GM12878 (cell line): Measurements from ENCODE around the gene TRIM25. TPM values are rescaled to one million over a fixed set of nuclear protein-coding genes. Genes with fewer than 3 reads are reported as not detected.
A peak's percentile ranks its signal among the peaks of the same experiment; 100 is the strongest.

Experiments used
- CBX3 ChIP-seq: fragments of 200-600 bp; sonication (generic); IDR thresholded peaks from 2 replicates; pipeline ENCODE4 v1.6.1; 2016; ENCODE audit warnings: low read depth, borderline replicate concordance
- CEBPB ChIP-seq, 2 experiments: fragments of 150-350 bp in 1 of 2; IDR thresholded peaks; 2 replicates each; pipeline ENCODE4 v1.6.1; 2012 to 2014; ENCODE audit warnings: low read depth in 2 of 2, low read length in 2 of 2, borderline replicate concordance in 1 of 2, inconsistent platforms in 1 of 2
- DPF2 ChIP-seq: fragments of 450-650 bp; IDR thresholded peaks from 2 replicates; pipeline ENCODE4 v1.6.1; 2017; ENCODE audit warnings: mild to moderate bottlenecking
- E2F4 ChIP-seq: IDR thresholded peaks from 2 replicates; pipeline ENCODE4 v1.6.1; 2012; ENCODE audit warnings: low read depth, low read length, improper control_type of control experiment
- EED ChIP-seq: sonication (generic); IDR thresholded peaks from 2 replicates; pipeline ENCODE4 v1.6.1; 2016; ENCODE audit warnings: antibody characterized with exemption, low read depth
- EGR1 ChIP-seq, 2 experiments: IDR thresholded peaks; 1 replicate in 1 of 2; 2 replicates in 1 of 2; pipeline ENCODE4 v1.6.1; 2011 to 2012; ENCODE audit warnings: low read depth in 2 of 2, low read length in 2 of 2, borderline replicate concordance in 1 of 2, mild to moderate bottlenecking in 1 of 2, moderate library complexity in 1 of 2
- MEF2B ChIP-seq: fragments of 450-650 bp; IDR thresholded peaks from 2 replicates; pipeline ENCODE4 v1.6.1; 2018; ENCODE audit warnings: mild to moderate bottlenecking, moderate library complexity; ENCODE audit not compliant: partially characterized antibody, poor library complexity, severe bottlenecking
- RBBP5 ChIP-seq: fragments of 200-600 bp; sonication (generic); conservative IDR thresholded peaks from 2 replicates; pipeline ENCODE4 v1.6.1; 2016
- REST ChIP-seq: IDR thresholded peaks from 2 replicates; pipeline ENCODE4 v1.6.1; 2012; ENCODE audit warnings: mild to moderate bottlenecking, low read depth, low read length
- RUNX3 ChIP-seq: IDR thresholded peaks from 2 replicates; pipeline ENCODE4 v1.6.1; 2012; ENCODE audit warnings: low read length, inconsistent platforms
- SPI1 ChIP-seq: IDR thresholded peaks from 2 replicates; pipeline ENCODE4 v1.6.1; 2011; ENCODE audit warnings: low read depth, mild to moderate bottlenecking, low read length, moderate library complexity, borderline replicate concordance; ENCODE audit not compliant: insufficient read depth
- SREBF1 ChIP-seq: IDR thresholded peaks from 2 replicates; pipeline ENCODE4 v1.6.1; 2012; ENCODE audit warnings: mild to moderate bottlenecking, low read length
- TCF12 ChIP-seq: IDR thresholded peaks from 2 replicates; pipeline ENCODE4 v1.6.1; 2011; ENCODE audit warnings: low read depth, mild to moderate bottlenecking, low read length
- TCF7 ChIP-seq: IDR thresholded peaks from 2 replicates; pipeline ENCODE4 v1.6.1; 2014; ENCODE audit warnings: antibody characterized with exemption, borderline replicate concordance
- polyA plus RNA-seq, 11 experiments: library from polyadenylated mRNA; depleted of rRNA in 4 of 11; unstranded in 6 of 11; stranded (reverse) in 5 of 11; fragments of >200 nt; fragmentation: Nextera tagmentation in 4 of 11; fragmentation: Illumina TruSeq in 1 of 11; extraction: Ambion mirVana in 4 of 11; extraction: Trizol in 1 of 11; gene quantifications; 1 replicate in 1 of 11; 2 replicates in 10 of 11; pipeline versions ENCODE4 v1.2.1 to v1.2.3, GENCODE V29; 2011 to 2016; ENCODE audit warnings: inconsistent platforms in 2 of 11, missing spikeins in 2 of 11, low read depth in 1 of 11
- total RNA-seq, 4 experiments: library from RNA; depleted of rRNA in 3 of 4; stranded (reverse); fragments of >200 nt in 3 of 4; fragmentation: Illumina TruSeq in 1 of 4; extraction: Trizol in 1 of 4; gene quantifications; 2 replicates each; pipeline versions ENCODE4 v1.2.1 to v1.2.3, GENCODE V29; 2013 to 2021
- TF ChIP-seq, protein P1 (sequence below): fragments of 450-650 bp; IDR thresholded peaks from 2 replicates; pipeline ENCODE4 v1.6.1; 2017; ENCODE audit warnings: mild to moderate bottlenecking, moderate library complexity
- TF ChIP-seq, protein P2 (sequence below): fragments of 450-650 bp; IDR thresholded peaks from 2 replicates; pipeline ENCODE4 v1.6.1; 2016; ENCODE audit warnings: mild to moderate bottlenecking, moderate library complexity, borderline replicate concordance

TRIM25 gene
- total and polyA plus RNA-seq, 10 of the 15 experiments (the other 5 are each of a cell fraction or from before 2014, with no cell fraction given), result 10.5 to 123 (median 51.3) TPM

- TF ChIP-seq, protein P1, sequence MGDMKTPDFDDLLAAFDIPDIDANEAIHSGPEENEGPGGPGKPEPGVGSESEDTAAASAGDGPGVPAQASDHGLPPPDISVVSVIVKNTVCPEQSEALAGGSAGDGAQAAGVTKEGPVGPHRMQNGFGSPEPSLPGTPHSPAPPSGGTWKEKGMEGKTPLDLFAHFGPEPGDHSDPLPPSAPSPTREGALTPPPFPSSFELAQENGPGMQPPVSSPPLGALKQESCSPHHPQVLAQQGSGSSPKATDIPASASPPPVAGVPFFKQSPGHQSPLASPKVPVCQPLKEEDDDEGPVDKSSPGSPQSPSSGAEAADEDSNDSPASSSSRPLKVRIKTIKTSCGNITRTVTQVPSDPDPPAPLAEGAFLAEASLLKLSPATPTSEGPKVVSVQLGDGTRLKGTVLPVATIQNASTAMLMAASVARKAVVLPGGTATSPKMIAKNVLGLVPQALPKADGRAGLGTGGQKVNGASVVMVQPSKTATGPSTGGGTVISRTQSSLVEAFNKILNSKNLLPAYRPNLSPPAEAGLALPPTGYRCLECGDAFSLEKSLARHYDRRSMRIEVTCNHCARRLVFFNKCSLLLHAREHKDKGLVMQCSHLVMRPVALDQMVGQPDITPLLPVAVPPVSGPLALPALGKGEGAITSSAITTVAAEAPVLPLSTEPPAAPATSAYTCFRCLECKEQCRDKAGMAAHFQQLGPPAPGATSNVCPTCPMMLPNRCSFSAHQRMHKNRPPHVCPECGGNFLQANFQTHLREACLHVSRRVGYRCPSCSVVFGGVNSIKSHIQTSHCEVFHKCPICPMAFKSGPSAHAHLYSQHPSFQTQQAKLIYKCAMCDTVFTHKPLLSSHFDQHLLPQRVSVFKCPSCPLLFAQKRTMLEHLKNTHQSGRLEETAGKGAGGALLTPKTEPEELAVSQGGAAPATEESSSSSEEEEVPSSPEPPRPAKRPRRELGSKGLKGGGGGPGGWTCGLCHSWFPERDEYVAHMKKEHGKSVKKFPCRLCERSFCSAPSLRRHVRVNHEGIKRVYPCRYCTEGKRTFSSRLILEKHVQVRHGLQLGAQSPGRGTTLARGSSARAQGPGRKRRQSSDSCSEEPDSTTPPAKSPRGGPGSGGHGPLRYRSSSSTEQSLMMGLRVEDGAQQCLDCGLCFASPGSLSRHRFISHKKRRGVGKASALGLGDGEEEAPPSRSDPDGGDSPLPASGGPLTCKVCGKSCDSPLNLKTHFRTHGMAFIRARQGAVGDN, result peak; percentile 88
- TF ChIP-seq RBBP5 (no peak), MEF2B (peak; percentile 24), TCF12 (peak; percentile 84; the same call in 1 of the 2 replicates), DPF2 (peak; percentile 81), TCF7 (no peak), REST (no peak), CBX3 (no peak), SREBF1 (no peak), SPI1 (peak; percentile 3; the same call in 1 of the 2 replicates), CEBPB (IDR thresholded peaks at IDR 0.05; ENCODE audit: borderline replicate concordance in 1 of 2, low read depth in 2 of 2, low read length in 2 of 2) (no peak), E2F4 (no peak), EGR1 (IDR thresholded peaks at IDR 0.05; ENCODE audit: borderline replicate concordance in 1 of 2, low read depth in 2 of 2, low read length in 2 of 2) (peak in 1 of 2 experiments; percentile 53; a peak in 1 of 3 replicates), EED (0 out of 2 replicates have a peak, but pooled peaks have one; percentile 32), RUNX3 (peak; percentile 35; the same call in 1 of the 2 replicates)
- TF ChIP-seq, protein P2, sequence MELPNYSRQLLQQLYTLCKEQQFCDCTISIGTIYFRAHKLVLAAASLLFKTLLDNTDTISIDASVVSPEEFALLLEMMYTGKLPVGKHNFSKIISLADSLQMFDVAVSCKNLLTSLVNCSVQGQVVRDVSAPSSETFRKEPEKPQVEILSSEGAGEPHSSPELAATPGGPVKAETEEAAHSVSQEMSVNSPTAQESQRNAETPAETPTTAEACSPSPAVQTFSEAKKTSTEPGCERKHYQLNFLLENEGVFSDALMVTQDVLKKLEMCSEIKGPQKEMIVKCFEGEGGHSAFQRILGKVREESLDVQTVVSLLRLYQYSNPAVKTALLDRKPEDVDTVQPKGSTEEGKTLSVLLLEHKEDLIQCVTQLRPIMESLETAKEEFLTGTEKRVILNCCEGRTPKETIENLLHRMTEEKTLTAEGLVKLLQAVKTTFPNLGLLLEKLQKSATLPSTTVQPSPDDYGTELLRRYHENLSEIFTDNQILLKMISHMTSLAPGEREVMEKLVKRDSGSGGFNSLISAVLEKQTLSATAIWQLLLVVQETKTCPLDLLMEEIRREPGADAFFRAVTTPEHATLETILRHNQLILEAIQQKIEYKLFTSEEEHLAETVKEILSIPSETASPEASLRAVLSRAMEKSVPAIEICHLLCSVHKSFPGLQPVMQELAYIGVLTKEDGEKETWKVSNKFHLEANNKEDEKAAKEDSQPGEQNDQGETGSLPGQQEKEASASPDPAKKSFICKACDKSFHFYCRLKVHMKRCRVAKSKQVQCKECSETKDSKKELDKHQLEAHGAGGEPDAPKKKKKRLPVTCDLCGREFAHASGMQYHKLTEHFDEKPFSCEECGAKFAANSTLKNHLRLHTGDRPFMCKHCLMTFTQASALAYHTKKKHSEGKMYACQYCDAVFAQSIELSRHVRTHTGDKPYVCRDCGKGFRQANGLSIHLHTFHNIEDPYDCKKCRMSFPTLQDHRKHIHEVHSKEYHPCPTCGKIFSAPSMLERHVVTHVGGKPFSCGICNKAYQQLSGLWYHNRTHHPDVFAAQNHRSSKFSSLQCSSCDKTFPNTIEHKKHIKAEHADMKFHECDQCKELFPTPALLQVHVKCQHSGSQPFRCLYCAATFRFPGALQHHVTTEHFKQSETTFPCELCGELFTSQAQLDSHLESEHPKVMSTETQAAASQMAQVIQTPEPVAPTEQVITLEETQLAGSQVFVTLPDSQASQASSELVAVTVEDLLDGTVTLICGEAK, result no peak; the same call in 1 of the 2 replicates
Measured at GRCh38 chr17:56913867-56914580, at the start of gene TRIM25 (continued).
